ENCODE data around the gene CPLANE1.

- TF ChIP-seq THAP12 (CRISPR knock-in tag; IDR thresholded peaks at IDR 0.05) (no peak), RUNX1 (IDR thresholded peaks at IDR 0.05; ENCODE audit: low read depth) (no peak), EP300 (IDR thresholded peaks at IDR 0.05; ENCODE audit: low read length) (no peak), MAFK (IDR thresholded peaks at IDR 0.05; ENCODE audit: low read length) (no peak)
These were observed 2.5 kb upstream of the CPLANE1 start for GRCh38 chr5:37251665-37252064.
